Measurements from ENCODE around the gene BBS2. TPM values are rescaled to one million over a fixed set of nuclear protein-coding genes. Genes with fewer than 3 reads are reported as not detected.

Gene BBS2
- total RNA-seq, 4 donors from 2014 or later, result 25.3 to 52.6 (median 37.9) TPM

- TF ChIP-seq CTCF (IDR thresholded peaks at IDR 0.05; ENCODE audit: low read depth), result no peak
Observed at GRCh38 chr16:56510544-56510943, 9.3 kb downstream of the BBS2 start.

DNA sequence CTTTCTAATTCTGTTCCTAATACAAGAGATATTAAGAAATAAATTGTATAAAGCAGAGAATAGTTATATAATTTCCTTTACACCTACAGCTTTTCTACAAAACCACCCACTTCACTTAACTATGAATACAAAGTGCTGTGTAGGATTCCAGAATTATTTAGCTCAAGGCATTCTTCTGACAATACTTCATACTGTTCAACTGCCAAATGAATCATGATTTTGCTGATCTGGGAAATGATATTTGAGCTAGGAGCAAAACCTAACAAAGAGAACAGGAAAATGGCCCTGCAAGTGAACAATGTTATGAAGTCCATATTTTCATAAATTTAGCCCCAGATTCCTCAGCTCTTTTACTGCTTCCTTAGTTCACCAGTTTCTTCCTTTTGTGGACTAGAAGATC, 12.9 kb downstream of the BBS2 start:
- no peak for TF ChIP-seq CTCF (IDR thresholded peaks at IDR 0.05; ENCODE audit: low read depth)

DNA sequence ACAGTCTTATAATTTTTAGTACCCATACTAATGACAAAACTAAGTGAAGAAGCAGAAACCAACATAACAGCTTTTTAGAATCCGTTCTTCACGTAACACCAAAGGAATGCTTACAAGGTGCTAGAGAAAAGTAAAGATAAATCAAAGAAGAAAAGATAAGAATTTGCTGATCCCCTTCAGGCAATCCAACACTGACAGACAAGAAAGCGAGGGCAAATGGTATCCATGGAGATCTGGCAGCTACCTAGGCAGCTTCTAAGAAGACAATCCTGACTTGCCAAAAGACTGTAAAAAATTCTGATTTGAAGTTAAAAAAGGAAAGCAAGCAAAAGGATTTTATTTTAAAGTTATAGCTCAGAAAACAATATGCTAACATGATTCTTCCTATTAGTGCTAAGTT, 14.6 kb downstream of the BBS2 start:
- no peak for TF ChIP-seq CTCF (IDR thresholded peaks at IDR 0.05; ENCODE audit: low read depth)

GRCh38 chr16:56493815-56494214, 26.0 kb downstream of the BBS2 start:
- no peak for TF ChIP-seq CTCF (IDR thresholded peaks at IDR 0.05; ENCODE audit: low read depth)

- TF ChIP-seq CTCF (IDR thresholded peaks at IDR 0.05; ENCODE audit: low read depth), result no peak
Observed at GRCh38 chr16:56493126-56493525, 26.7 kb downstream of the BBS2 start.

DNA sequence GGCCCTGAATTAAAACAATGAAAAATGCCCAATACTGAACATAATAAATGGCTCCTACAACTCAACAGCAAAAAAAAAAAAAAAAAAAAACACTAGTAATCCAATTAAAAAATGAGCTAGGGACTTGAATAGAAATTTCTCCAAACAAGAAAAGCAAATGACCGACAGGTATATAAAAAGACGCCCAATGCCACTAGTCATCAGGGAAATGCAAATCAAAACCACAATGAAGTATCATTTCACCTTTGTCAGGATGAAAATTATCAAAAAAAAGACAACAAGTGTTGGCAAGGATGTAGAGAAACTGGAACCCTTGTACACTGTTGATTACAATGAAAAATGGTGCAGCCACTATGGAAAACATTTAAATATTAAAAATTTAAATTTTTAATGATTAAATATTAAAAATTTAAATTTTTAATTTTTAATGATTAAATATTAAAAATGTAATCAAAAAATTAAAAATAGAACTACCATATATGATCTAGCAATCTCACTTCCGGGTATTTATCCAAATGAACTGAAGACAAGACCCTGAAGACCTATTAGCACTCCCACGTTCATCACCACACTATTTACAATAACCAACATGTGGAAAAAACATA, 28.1 kb downstream of the BBS2 start:
- TF ChIP-seq CTCF (IDR thresholded peaks at IDR 0.05; ENCODE audit: low read depth), result no peak

- no peak for TF ChIP-seq CTCF (IDR thresholded peaks at IDR 0.05; ENCODE audit: low read depth)
Observed at GRCh38 chr16:56488035-56488434, 31.8 kb downstream of the BBS2 start.

All from subcutaneous adipose tissue (tissue), 4 donors.